H9 (cell line): ENCODE measurements around the gene PAEP. TPM values are rescaled to one million over a fixed set of nuclear protein-coding genes. Genes with fewer than 3 reads are reported as not detected.

Experiments
- DNase-seq: peaks from one replicate; pipeline ENCODE4 v3.0.0-alpha.2; 2017
- H2AFZ ChIP-seq: one replicate; pipeline ENCODE4 v1.6.1; 2013; ENCODE audit warnings: mild to moderate bottlenecking, low read length, control low read depth, moderate library complexity
- H2AK5ac ChIP-seq: 2 replicates; pipeline ENCODE4 v1.6.1; 2013; ENCODE audit warnings: low read length, control low read depth, mixed read lengths; ENCODE audit not compliant: insufficient read length
- H2BK120ac ChIP-seq: one replicate; pipeline ENCODE4 v1.6.1; 2013; ENCODE audit warnings: low read depth, mild to moderate bottlenecking, low read length, control low read depth, inconsistent platforms; ENCODE audit not compliant: poor library complexity, severe bottlenecking
- H2BK12ac ChIP-seq: 2 replicates; pipeline ENCODE4 v1.6.1; 2013; ENCODE audit warnings: low read length, control low read depth, mixed read lengths, low read depth; ENCODE audit not compliant: insufficient read length
- H2BK15ac ChIP-seq: 2 replicates; pipeline ENCODE4 v1.6.1; 2013; ENCODE audit warnings: low read depth, low read length, control low read depth
- H2BK20ac ChIP-seq: one replicate; pipeline ENCODE4 v1.6.1; 2013; ENCODE audit warnings: low read depth, mild to moderate bottlenecking, low read length, control low read depth, inconsistent platforms; ENCODE audit not compliant: poor library complexity, severe bottlenecking
- H2BK5ac ChIP-seq: 2 replicates; pipeline ENCODE4 v1.6.1; 2013; ENCODE audit warnings: low read length, control low read depth, mixed read lengths; ENCODE audit not compliant: insufficient read length
- H3K14ac ChIP-seq: 2 replicates; pipeline ENCODE4 v1.6.1; 2013; ENCODE audit warnings: low read length, control low read depth; ENCODE audit not compliant: insufficient read depth
- H3K18ac ChIP-seq: 2 replicates; pipeline ENCODE4 v1.6.1; 2013; ENCODE audit warnings: low read depth, mild to moderate bottlenecking, mixed read lengths, low read length, control low read depth; ENCODE audit not compliant: insufficient read length
- H3K23ac ChIP-seq: 2 replicates; pipeline ENCODE4 v1.6.1; 2013; ENCODE audit warnings: low read length, control low read depth, mixed read lengths, low read depth; ENCODE audit not compliant: insufficient read length
- H3K23me2 ChIP-seq: 2 replicates; pipeline ENCODE4 v1.6.1; 2013; ENCODE audit warnings: low read depth, mild to moderate bottlenecking, mixed read lengths, low read length, control low read depth; ENCODE audit not compliant: insufficient read length, poor library complexity, severe bottlenecking
- H3K27ac ChIP-seq: 2 replicates; pipeline ENCODE4 v1.5.1; 2013; ENCODE audit warnings: low read length, control low read depth, mixed read lengths, low read depth; ENCODE audit not compliant: insufficient read length
- H3K27me3 ChIP-seq: 2 replicates; pipeline ENCODE4 v1.6.1; 2013; ENCODE audit warnings: low read length, control low read depth, inconsistent platforms; ENCODE audit not compliant: insufficient read depth
- H3K4ac ChIP-seq: 2 replicates; pipeline ENCODE4 v1.6.1; 2013; ENCODE audit warnings: low read depth, mild to moderate bottlenecking, control low read depth, inconsistent platforms, low read length, moderate library complexity
- H3K4me1 ChIP-seq: 2 replicates; pipeline ENCODE4 v1.6.1; 2013; ENCODE audit warnings: low read length, control low read depth, inconsistent platforms; ENCODE audit not compliant: insufficient read depth
- H3K4me2 ChIP-seq: 2 replicates; pipeline ENCODE4 v1.6.1; 2013; ENCODE audit warnings: low read length, control low read depth, mixed read lengths; ENCODE audit not compliant: insufficient read length, insufficient read depth
- H3K56ac ChIP-seq: 2 replicates; pipeline ENCODE4 v1.6.1; 2013; ENCODE audit warnings: low read depth, mild to moderate bottlenecking, mixed read lengths, low read length, control low read depth; ENCODE audit not compliant: insufficient read length
- H3K79me1 ChIP-seq: 2 replicates; pipeline ENCODE4 v1.6.1; 2013; ENCODE audit warnings: low read depth, mild to moderate bottlenecking, moderate library complexity, low read length, control low read depth, inconsistent platforms; ENCODE audit not compliant: insufficient read depth, poor library complexity, severe bottlenecking
- H3K79me2 ChIP-seq: 2 replicates; pipeline ENCODE4 v1.6.1; 2013; ENCODE audit warnings: low read length, control low read depth, inconsistent platforms; ENCODE audit not compliant: insufficient read depth
- H3K9ac ChIP-seq: 2 replicates; pipeline ENCODE4 v1.6.1; 2013; ENCODE audit warnings: low read length, control low read depth, mixed read lengths; ENCODE audit not compliant: insufficient read length; ENCODE audit errors: extremely low read depth
- H3K9me3 ChIP-seq: one replicate; pipeline ENCODE4 v1.6.1; 2013; ENCODE audit warnings: low read depth, low read length, inconsistent platforms; ENCODE audit not compliant: control insufficient read depth
- H3T11ph ChIP-seq: one replicate; pipeline ENCODE4 v1.6.1; 2013; ENCODE audit warnings: mild to moderate bottlenecking, low read length, control low read depth, inconsistent platforms
- H4K20me1 ChIP-seq: one replicate; pipeline ENCODE4 v1.6.1; 2013; ENCODE audit not compliant: control insufficient read depth, insufficient read length, insufficient read depth
- H4K5ac ChIP-seq: 2 replicates; pipeline ENCODE4 v1.6.1; 2013; ENCODE audit warnings: low read depth, mild to moderate bottlenecking, mixed read lengths, low read length, control low read depth; ENCODE audit not compliant: insufficient read length
- H4K8ac ChIP-seq: replicated peaks from 2 replicates; pipeline ENCODE4 v1.6.1; 2013; ENCODE audit warnings: low read length, control low read depth, mixed read lengths, low read depth; ENCODE audit not compliant: insufficient read length
- H4K91ac ChIP-seq: 2 replicates; pipeline ENCODE4 v1.6.1; 2013; ENCODE audit warnings: low read depth, mild to moderate bottlenecking, moderate library complexity, mixed read lengths, low read length, control low read depth; ENCODE audit not compliant: insufficient read length
- H3K27ac Mint-ChIP-seq, 3 experiments: 2 replicates in 2 of 3; 3 replicates in 1 of 3; pipeline ENCODE4 v1.8.0; 2020 to 2021; ENCODE audit warnings: mixed read lengths in 3 of 3, mild to moderate bottlenecking in 1 of 3, moderate library complexity in 1 of 3
- H3K27me3 Mint-ChIP-seq: 2 replicates; pipeline ENCODE4 v1.8.0; 2021; ENCODE audit warnings: low read depth, mild to moderate bottlenecking, moderate library complexity, mixed read lengths
- H3K36me3 Mint-ChIP-seq, 3 experiments: 2 replicates in 2 of 3; 3 replicates in 1 of 3; pipeline ENCODE4 v1.8.0; 2020 to 2021; ENCODE audit warnings: low read depth in 3 of 3, mixed read lengths in 3 of 3; ENCODE audit not compliant: insufficient read depth in 1 of 3
- H3K4me1 Mint-ChIP-seq, 2 experiments: 2 replicates each; pipeline ENCODE4 v1.8.0; 2020; ENCODE audit warnings: mixed read lengths in 2 of 2
- H3K4me3 Mint-ChIP-seq, 2 experiments: 2 replicates in 1 of 2; 3 replicates in 1 of 2; pipeline ENCODE4 v1.8.0; 2020 to 2021; ENCODE audit warnings: mild to moderate bottlenecking in 2 of 2, mixed read lengths in 2 of 2, moderate library complexity in 1 of 2
- H3K9me3 Mint-ChIP-seq, 2 experiments: 2 replicates in 1 of 2; 3 replicates in 1 of 2; pipeline ENCODE4 v1.8.0; 2020; ENCODE audit warnings: mild to moderate bottlenecking in 2 of 2, mixed read lengths in 2 of 2, moderate library complexity in 1 of 2
- whole genome bisulfite sequencing: extraction: QIAGEN DNeasy Blood & Tissue Kit; methylation state at CpG from one replicate; pipeline ENCODE4 v1.1.7; 2013; ENCODE audit warnings: missing lambda C conversion rate, low lambda C conversion rate, mixed read lengths; ENCODE audit not compliant: insufficient read length; ENCODE audit errors: extremely low coverage; 5-methylcytosine and 5-hydroxymethylcytosine counted together
- total RNA-seq: library from RNA; stranded (reverse); gene quantifications from 2 replicates; pipeline ENCODE4 v1.2.1, GENCODE V29; 2021
- TF ChIP-seq, protein P1 (sequence below): fragments of 200-600 bp; sonication (generic); conservative IDR thresholded peaks from 3 replicates; pipeline ENCODE4 v1.8.0; 2021; ENCODE audit warnings: antibody characterized with exemption, mild to moderate bottlenecking

Gene PAEP
- total RNA-seq, 1 experiment from 2014 or later = not detected

DNA sequence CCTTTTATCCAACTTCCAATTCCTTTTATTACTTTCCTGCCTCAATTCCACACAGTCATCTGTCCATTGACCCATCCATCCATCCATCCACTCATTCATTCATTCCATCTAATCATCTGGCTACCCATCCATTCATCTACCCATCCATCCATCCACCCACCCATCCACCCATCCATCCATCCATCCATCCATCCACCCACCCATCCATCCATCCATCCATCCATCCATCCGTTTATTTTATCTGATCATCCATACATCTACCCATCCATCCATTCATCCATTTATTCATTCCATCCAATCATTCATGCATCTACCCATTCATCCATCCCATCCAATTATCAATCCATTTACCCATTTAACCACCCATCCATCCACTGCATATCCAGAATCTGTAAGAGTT, 11.6 kb downstream of the PAEP start:
- no peak overlapping the region for H4K8ac ChIP-seq
- H2BK120ac ChIP-seq = no peak overlapping the region
- H3K36me3 Mint-ChIP-seq = peaks cover 8% of the 10 kb centered on the region in 3 experiments; a peak in 6 of 7 replicates
- peaks cover 5 to 7% of the 10 kb centered on the region in 2 experiments for H3K4me1 Mint-ChIP-seq
- no peak overlapping the region for H3K23ac ChIP-seq
- no peak overlapping the region for H3K18ac ChIP-seq
- H2AK5ac ChIP-seq = no peak overlapping the region
- H3K56ac ChIP-seq = no peak overlapping the region
- no peak overlapping the region for H3K27ac Mint-ChIP-seq
- H3K14ac ChIP-seq = no peak overlapping the region
- H3T11ph ChIP-seq = no peak overlapping the region
- H3K27me3 ChIP-seq = no peaks in the 10 kb centered on the region
- peaks cover 3% of the 10 kb centered on the region; the same call in 1 of the 2 replicates for H3K27me3 Mint-ChIP-seq
- H2BK5ac ChIP-seq = no peak overlapping the region
- H3K4me1 ChIP-seq = no peaks in the 10 kb centered on the region; the same call in 1 of the 2 replicates
- H3K9ac ChIP-seq = no peak overlapping the region
- H3K27ac ChIP-seq = no peak overlapping the region
- no CpG with 5 or more reads among the region's 1 CpG for WGBS
- no peak for DNase-seq
- H3K79me1 ChIP-seq = no peaks in the 10 kb centered on the region
- H4K91ac ChIP-seq = no peak overlapping the region
- no peaks in the 10 kb centered on the region for H3K23me2 ChIP-seq
- no peak overlapping the region for H2BK15ac ChIP-seq
- H3K4me3 Mint-ChIP-seq = no peak overlapping the region
- no peaks in the 10 kb centered on the region for H3K79me2 ChIP-seq
- no peak overlapping the region for H2AFZ ChIP-seq
- no peak overlapping the region for H2BK12ac ChIP-seq
- no peak overlapping the region for H2BK20ac ChIP-seq
- H3K4ac ChIP-seq = no peak overlapping the region
- no peaks in the 10 kb centered on the region for H4K20me1 ChIP-seq
- H4K5ac ChIP-seq = no peak overlapping the region
- H3K9me3 ChIP-seq = no peaks in the 10 kb centered on the region
- no peak overlapping the region for H3K4me2 ChIP-seq
- TF ChIP-seq, protein P1, sequence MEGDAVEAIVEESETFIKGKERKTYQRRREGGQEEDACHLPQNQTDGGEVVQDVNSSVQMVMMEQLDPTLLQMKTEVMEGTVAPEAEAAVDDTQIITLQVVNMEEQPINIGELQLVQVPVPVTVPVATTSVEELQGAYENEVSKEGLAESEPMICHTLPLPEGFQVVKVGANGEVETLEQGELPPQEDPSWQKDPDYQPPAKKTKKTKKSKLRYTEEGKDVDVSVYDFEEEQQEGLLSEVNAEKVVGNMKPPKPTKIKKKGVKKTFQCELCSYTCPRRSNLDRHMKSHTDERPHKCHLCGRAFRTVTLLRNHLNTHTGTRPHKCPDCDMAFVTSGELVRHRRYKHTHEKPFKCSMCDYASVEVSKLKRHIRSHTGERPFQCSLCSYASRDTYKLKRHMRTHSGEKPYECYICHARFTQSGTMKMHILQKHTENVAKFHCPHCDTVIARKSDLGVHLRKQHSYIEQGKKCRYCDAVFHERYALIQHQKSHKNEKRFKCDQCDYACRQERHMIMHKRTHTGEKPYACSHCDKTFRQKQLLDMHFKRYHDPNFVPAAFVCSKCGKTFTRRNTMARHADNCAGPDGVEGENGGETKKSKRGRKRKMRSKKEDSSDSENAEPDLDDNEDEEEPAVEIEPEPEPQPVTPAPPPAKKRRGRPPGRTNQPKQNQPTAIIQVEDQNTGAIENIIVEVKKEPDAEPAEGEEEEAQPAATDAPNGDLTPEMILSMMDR = no peak
- peaks cover 9 to 12% of the 10 kb centered on the region in 2 experiments for H3K9me3 Mint-ChIP-seq
